GM18909 (cell line): Measurements from ENCODE around the gene EHMT1.

Experiments
- ATAC-seq: cut with Tn5 transposase; IDR thresholded peaks from one replicate; pipeline ENCODE4 v1.9.1; 2021; ENCODE audit warnings: mild to moderate bottlenecking; ENCODE audit not compliant: unreplicated experiment, poor library complexity

Gene EHMT1

DNA sequence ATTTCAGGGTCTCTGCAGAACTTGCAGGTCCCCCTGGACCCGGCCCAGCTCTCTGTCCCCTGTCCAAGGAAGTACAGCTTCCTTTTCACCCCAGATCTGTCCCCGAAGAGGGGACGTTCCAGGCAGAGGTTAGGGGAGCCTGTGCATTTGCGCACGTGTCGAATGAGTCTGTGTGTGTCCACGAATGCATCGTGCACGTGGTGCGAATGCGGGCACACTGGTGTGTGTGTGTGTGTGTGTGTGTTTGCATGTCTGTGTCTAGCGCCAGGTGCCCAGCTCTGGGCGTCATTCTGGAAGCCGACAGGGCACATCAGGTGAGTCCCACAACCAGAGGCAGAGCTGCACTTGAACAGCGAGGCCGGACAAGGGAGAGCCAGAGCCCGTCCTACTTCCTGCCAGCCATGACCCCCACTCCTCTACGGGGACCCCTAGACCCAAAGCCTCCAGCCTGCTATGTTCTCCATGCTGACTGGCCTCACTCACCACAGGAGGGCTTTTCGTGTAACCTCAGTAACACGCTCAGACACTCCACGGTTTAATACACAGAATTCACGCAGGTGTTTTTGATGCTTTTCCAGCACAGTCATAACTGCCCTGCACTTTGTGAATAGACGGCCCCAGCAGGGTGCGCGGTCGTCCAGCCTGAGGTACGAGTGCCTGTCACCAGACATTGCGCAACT, 217.5 kb downstream of the EHMT1 start:
- ATAC-seq: no peak

DNA sequence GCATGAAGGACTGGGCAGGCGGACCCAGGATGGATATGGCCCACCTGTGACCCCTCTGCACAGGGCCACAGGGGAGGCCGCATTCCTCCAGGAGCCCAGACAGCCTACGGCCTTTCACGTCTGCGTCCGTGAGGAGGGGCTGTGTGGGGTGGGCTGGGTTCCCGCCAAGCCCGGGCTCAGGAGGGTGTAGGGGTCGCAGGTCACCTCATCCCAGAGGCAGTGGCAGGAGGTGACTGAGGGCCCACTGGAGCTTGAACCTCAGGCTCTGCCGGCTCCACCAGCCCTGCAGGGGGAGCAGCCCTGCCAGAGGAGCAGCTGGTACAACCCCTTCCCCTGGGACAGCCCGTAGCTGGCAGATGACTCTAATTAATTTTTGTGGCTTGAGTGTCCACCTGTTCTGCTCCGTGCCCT, 218.0 kb downstream of the EHMT1 start:
- no peak for ATAC-seq

GRCh38 chr9:137837345-137838278, 218.8 kb downstream of the EHMT1 start:
- no peak for ATAC-seq

- no peak for ATAC-seq
These were observed 219.8 kb downstream of the EHMT1 start for GRCh38 chr9:137838576-137838975.

- no peak for ATAC-seq
These were observed 224.6 kb downstream of the EHMT1 start for GRCh38 chr9:137843355-137843754.

DNA sequence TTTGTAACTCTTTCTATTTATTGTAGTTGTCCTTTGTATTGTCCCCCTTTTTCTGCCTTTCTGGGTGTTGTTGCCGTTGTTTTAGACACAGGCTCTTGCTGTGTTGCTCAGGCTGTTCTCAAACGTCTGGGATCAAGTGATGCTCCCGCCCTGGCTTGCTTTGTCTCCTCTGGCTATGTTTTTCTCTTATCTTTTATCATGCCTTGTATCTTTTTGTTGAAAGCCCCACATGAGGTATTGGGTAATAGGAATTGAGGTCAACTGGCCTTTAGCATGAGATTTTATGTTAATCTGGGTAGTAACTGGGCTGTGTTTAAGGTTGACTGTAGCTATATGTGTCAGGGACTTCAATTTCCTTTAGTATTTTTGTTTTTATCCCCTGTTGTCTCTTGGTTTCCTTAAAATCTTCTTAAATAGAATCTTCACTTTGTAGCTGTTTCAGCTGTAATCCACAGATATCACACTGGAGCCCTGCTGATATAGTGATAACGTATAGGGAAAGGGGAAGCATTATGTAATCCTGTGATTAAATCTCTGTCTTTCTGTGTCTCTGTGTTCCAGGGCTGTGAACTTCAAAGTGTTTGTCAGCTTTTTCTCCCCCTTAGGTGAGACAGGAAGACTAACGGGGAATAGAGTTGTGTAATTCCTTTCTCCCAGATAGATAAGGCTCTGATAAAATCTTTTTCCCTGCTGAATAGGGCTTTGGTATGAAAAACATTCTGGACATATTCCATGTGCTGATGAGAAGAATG, 232.9 kb downstream of the EHMT1 start:
- no peak for ATAC-seq

DNA sequence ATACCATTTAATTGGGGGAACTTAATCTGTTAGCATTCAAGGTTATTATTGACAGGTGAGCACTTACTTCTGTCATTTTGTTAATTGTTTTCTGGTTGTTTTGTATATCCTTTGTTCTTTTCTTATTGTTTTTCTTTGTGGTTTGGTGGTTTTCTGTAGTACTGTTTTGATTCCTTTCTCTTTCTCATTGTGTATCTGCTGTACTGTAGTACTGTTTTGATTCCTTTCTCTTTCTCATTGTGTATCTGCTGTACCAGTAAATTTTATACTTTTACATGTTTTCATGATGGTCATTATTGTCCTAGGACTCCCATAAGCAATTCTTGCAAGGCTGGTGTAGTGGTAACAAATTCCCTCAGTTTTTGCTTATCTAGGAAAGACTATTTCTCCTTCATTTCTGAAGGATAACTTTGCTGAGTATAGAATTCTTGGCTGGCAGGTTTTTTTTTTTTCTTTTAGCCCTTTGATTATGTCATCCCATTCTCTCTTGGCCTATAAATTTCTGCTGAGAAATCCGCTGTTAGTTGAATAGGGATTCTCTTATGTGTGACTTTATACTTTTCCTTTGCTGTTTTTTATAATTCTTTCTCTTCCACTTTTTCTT, 234.7 kb downstream of the EHMT1 start:
- no peak for ATAC-seq

- no peak for ATAC-seq
These were observed 241.6 kb downstream of the EHMT1 start for GRCh38 chr9:137860361-137860760.

DNA sequence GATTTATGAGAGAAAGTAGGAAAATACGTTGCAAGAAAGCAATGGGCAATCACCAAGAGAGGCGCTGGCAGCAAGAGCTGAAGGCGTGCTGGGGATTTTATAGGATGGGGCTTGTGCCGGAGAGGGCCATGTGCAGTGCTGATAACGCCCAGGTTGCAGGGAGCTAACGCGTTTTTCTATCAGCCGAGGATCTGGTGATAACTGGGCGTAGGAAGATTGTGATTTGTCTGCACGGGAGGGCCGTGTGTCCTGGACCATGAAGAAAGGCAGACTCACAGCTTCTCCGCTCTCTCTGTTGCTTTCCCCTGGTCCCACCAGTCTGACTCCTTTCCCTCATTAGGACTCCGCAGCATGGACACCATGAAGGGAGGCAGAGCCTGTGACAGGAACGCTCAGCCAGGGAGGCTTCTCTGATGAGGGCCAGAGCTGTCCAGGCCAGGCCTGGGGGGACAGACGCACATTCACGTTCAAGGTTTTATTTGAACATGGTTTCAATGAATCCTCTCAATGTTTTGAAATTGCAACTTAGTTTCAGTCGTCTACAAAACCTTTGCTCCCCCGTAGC, 246.9 kb downstream of the EHMT1 start:
- no peak for ATAC-seq

- no peak for ATAC-seq
These were observed 247.7 kb downstream of the EHMT1 start for GRCh38 chr9:137866226-137867141.

DNA sequence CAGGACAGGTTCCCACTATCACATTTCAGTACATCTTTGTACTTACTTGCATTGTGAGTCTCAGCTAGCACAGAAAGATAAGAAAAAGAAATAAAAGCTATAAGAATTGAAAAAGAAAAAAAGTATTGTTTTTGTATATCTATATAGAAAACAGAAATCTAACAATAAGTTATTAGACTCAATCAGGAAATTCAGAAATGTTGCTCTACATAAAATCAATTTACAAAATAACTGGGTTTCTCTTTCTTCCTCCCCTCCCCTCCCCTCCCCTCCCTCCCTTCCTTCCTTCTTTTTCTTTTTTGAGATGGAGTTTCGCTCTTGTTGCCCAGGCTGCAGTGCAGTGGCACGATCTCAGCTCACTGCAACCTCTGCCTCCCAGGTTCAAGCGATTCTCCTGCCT, 251.6 kb downstream of the EHMT1 start:
- ATAC-seq: no peak

DNA sequence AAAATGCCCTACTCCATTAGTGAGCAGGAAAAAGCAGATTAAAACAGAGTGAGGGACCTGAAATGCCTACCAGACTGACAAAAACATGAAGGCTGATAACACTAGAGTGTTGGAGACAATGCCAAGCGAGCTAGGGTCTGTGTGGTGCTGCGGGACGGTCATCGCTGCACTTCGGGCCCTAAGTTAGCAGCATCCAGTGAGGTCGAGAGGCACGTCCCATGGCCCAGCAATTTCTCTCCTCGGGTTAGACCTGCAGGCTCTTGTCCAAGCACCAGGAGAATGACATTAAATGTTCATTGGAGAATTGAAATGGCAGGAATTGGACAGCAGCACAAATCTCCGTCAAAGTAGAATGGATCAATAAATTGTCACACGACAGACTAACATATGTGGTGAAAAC, 253.5 kb downstream of the EHMT1 start:
- no peak for ATAC-seq

DNA sequence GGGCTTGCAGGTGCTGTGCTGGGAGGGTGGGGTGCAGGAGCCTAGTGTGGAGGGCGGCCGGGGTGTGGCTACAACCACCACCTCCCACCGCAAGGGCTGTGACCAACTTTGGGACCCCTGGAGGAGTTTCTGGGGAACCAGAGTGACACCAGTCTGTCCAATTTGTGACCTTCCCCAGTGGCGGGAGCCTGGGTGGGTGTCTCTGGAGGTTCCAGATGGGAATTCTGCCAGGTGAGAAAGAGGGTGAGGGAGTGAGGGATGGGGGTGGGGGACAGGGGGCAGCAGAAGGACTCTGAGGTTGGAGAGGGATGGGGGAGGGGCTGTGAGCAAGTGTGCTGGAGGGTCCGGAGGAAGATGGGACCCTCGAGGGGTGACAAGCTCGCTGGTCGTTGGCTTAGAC, 254.6 kb downstream of the EHMT1 start:
- no peak for ATAC-seq

DNA sequence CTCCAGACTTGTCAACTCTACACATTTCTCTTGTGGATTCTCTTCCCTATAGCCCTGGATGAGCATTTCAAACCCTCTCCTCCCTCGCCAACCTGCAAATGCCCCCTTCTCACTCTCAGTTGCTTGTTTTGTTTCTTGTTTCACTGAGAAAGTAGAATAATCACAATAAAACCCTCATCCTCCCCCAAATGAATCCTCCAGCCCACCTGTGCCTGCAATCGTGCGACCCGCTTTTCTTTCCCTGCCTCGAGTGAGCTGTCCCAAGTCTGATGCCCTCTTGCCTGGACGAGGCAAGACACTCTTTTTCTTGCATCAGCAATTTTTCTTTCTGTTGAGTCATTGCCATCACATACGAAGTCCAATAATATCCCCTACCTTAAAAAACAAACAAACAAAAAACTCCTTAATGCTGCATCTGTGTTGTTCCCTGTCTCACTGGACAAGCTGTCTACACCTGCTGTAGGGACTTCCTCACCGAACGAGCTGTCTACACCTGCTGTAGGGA, 255.1 kb downstream of the EHMT1 start:
- no peak for ATAC-seq

DNA sequence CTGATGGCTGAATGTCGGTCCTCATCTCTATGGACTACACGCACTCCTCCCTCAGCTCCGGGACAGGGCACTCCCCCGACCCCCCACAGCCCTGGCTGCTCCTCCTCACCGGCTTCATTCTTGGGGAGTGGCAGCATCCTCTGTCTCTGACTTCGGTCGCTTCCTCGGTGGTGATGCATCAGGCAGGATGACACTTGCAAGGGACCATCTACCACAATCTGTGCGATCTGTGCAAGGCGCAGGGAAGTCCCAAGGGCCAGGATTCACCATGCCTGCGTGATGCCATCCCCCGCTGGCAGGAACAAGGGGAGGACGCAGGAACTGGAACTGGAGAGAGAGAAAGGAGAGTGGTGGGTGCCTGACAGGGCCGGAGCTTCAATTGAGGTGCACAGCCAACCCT, 256.5 kb downstream of the EHMT1 start:
- ATAC-seq: no peak

DNA sequence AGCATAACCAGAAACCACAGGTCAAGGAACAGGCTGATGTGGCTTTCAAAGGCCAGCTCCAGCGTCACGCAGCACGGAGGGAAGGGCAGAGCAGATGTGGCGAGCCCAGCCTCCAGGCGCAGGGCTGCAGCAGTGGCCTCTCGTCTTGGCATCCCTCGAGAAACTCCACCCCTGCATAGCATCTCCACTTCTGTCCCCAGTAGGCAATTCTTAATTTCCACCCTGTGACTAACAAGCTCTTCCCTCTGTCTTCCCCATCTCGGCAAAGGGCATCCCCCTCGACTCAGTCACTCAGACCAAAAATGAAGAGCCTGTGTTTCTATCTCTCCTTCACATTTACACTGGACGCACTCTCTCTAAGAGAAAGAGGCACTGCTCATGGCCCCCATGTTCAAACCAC, 257.0 kb downstream of the EHMT1 start:
- no peak for ATAC-seq

GRCh38 chr9:137876269-137876668, 257.5 kb downstream of the EHMT1 start:
- no peak for ATAC-seq

GRCh38 chr9:137876781-137877386, 258.1 kb downstream of the EHMT1 start:
- no peak for ATAC-seq
